Inflammatory macrophage (primary cell): ENCODE results near the gene DSCAM.

Source experiments
- DNase-seq, 2 donors: peaks; one replicate each; pipeline ENCODE4 v3.0.0-alpha.2; 2020 to 2022

The DSCAM gene

DNA sequence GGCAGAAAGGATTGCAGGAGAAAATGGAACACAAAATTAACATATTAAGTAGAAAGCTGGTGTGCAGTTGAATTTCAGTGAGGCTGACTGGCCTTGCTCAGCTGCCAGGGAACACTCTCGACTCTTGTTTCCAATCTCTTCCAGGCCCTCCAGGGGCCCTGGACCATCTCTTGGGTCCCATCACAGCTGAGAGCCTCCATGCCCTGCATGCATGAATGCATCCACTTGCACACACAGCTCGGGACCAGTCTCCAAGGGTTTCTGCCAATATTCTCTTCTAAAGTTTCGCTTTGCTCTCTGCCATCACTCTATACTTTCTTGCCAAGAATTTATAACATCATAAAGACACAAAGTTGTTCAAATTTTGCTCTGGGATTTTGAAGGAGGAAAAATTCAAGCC lies 200.3 kb downstream of the DSCAM start:
- no peak for DNase-seq

GRCh38 chr21:40641042-40641441 lies 205.9 kb downstream of the DSCAM start:
- no peak for DNase-seq

GRCh38 chr21:40640266-40640789 lies 206.6 kb downstream of the DSCAM start:
- DNase-seq = no peak

DNA sequence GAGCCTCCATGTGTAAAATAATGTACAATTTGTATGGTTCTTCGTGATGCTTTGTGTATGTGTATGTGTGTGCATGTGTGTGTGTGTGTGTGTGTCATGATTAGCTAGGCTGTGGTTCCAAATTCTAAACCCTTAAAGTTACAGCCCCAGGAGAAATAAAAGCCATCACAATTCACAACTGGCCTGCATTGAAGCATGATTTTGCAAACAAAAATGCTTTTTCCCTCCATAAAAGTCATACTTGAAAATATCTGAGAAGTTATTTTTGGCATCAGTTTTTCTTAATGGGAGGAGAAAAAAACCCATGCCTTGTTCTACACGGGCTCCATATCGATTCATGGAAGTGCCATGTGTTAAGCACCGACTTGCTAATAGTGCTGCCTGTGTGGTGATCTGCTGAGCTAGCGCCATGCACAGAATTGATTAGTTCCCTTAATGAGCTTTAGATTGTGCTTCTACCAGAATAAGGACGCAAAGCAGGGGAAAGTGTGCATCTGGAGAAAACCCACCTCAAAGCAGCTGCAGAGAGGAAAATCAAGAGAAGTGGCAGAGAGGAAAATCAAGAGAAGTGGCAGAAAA lies 207.3 kb downstream of the DSCAM start:
- no peak for DNase-seq

GRCh38 chr21:40638466-40639251 lies 208.3 kb downstream of the DSCAM start:
- no peak for DNase-seq

GRCh38 chr21:40636026-40636425 lies 210.9 kb downstream of the DSCAM start:
- DNase-seq = no peak

- DNase-seq = no peak
Observed at GRCh38 chr21:40635391-40635790, 211.6 kb downstream of the DSCAM start.

GRCh38 chr21:40634141-40634540 lies 212.8 kb downstream of the DSCAM start:
- DNase-seq = no peak

DNA sequence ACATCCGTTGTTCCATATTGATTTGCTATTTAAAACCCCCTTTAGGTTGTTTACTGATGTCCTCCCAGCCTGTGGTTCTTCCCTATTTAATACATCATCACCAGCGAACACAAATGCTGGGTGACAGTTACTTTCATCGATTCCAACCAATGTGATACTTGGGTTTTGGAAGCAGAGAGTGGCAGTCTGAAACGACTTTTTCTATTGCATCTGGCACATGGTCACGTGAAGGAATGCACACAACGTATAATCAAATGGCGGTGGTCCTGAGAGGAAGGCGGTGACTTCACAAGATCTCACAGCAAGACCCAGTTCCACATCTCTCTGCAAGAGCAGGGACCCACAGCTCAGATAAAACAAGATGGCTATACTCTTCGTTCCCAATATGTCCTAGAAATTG lies 213.9 kb downstream of the DSCAM start:
- no peak for DNase-seq

- no peak for DNase-seq
Observed at GRCh38 chr21:40631211-40631610, 215.7 kb downstream of the DSCAM start.

DNA sequence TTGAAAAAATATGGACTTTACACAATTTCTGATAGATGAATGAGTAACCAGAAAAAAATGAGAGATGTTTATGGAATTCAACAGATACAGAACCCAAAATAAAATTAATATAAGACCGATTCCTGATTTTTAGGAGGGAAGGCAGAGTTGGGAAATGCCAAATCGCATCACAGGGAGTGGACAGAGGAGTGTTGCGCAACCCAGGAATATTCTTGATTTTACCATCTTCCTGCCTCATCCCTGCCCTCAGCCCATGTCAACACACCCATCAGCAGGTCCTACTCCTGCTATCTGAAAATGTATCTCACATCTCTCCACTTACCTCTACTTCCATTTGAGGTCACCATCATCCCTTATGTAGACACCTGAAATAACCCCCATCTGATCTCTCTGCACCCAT lies 221.0 kb downstream of the DSCAM start:
- DNase-seq = no peak

DNA sequence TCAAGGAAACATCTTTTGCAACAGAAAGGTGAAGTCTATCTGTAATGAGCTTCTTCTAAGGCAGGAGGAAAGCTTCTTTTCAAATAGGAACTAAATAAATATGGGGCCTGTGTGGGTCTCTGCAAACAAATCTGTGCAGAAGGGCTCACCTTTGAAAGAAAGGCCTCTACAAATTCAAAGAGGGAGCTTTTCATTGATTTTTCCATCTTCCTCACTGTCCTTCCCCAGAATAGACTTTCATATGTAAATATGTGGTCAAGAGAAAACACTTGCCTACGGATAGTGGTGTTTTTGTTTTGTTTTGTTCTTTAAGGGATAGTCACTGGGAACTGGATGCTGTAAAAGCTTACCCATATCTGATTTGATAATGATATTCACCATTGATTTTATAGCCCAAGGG lies 223.4 kb downstream of the DSCAM start:
- no peak for DNase-seq

DNA sequence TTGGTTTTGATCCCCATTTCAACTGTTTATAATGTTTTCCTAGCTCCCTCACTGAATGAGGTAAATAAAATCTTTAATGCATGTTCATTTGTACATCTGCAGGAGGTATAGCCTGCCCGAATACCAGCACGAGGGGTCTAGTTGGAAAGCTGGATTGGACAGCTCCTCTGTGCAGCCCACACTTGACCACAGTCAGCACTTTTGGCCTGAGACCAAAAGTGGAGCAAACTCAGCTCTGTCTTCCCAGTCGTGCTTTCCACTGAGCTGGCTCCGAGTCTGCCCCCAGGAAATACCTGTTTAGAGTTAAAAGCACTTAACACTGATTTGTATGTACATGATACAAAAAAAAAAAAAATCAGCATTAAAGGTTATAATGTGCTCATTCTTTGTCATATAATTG lies 224.4 kb downstream of the DSCAM start:
- DNase-seq = no peak

- DNase-seq = no peak
Observed at GRCh38 chr21:40620386-40621145, 226.4 kb downstream of the DSCAM start.

DNA sequence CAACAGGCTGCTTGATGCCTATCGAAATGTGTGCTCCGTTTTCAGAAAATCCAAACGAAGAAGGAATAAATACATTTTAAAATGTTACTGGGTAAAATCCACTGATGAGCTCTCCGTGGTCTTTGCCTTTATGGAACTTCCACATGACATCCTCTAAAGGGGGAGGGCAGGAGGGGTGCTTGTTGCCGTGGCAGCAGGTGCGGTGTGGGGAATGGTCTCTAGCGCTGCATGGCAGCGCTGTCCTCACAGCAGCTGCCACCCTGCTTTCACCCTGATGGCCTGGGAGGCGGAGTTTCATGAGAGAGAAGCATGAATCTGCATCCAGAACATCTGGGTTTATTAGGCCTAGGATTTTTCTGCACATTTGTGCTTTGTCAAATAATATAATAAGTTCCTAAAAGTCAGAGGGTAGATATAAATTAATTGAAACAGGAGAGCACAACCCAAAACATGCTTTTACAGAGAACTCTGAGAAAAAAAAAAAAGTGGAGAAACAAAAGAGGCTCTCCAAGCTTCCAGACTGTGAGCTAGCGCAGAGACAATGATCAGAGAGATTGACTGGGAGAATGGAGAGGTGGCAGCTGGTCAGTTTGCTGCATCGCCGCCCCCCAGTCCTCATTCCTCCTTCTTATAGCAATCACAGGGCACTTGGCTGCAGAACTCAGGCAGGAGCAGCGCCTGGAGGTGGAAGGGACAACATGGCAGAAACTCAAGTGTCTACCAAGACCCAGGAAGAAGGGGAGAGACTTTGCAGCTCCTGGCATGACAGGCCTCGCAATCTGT lies 228.6 kb downstream of the DSCAM start:
- DNase-seq = no peak

DNA sequence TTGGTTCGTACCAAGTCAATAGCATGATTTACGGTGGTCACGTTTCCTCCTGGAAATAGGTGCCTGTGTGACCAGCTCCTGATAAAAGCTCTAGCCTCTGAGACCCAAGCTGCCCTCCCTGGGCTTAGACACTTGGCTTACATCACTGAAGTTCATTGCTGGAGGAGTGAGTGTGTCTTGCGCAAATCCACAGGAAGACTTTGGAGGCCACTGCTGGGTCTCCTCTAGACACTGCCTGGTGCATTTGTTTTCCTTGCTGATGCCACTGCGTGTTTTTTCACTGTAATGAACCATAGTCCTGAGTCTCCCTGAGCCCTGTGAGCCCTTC lies 230.6 kb downstream of the DSCAM start:
- DNase-seq = no peak

DNA sequence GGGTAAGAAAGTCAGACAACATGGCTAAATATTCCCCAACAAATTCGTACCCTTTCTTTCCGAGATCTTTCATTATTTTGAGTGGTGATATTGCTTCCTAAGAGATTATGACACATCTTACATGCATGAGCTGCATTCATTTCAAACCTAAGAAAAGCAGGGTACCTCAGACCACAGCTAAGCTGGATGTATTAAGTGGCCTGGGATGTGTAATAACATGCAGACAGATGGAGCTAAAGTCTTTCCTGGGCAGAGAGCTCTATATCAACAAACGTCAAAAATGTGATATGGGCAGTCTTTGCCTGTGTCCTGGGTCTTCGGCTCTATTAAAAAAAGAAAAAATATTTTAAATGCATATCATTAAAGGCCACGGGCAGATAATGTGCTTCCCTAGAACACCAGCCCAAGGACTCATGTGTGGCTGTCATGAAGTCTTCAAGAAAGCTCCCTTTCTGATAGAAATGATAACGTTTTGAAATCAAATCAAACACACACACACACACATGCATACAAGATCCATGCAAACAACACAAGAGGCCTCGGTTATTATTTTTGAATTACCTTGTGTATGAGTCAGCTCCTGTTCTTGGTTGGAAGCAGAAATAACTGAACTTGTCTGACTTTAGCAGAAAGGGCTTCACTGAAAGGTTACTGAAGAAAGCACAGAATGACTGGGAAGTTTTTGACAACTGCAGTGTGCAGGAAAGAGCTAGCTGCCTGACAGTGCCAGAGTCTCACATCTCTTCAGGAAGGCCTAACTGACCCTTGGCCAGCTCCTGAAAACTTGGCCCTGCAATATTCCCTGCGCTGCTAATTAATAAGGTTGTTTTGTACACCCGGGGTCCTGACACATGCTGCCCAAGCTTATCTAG lies 231.2 kb downstream of the DSCAM start:
- no peak for DNase-seq

DNA sequence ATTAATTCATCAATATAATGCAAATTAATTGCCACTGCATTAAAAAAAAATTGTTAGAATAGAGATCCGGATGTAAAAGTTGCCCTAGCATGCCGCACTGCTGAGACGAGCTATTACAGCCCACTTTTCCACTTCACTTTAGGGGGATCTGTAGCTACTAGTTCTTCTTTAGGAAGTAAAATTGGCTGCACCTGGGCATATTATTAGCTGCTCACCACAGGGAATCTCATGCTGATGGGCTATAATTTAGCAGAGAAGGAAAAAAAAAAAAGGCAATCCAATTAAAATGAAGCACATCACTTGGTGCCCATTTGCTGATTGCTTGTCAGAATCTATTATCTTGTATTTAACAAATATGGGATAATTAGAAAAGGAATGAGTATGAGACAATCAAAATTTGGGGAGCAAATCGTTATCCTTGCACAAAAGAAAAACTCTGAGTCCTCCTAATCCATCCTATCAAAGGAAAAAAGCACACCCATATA lies 233.4 kb downstream of the DSCAM start:
- DNase-seq = no peak

DNA sequence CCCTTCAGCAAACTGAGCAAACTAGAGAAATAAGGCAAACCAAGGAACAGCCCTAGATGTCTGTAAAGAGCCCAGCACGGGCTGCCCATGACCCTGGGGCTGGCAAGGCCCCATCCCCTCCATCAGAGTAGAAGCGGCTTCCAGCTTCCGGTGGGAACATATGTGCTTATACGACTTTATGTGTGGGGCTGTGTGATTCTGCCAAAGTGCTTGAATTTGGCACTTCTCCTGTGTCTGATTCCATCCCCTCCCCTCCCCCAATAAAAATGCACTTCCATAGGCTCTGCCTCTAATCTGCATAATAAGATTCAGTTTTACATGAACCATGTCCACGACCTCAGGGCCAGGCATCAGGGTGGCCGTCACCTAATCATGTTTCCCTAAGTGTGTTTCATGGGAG lies 236.6 kb downstream of the DSCAM start:
- DNase-seq = no peak

DNA sequence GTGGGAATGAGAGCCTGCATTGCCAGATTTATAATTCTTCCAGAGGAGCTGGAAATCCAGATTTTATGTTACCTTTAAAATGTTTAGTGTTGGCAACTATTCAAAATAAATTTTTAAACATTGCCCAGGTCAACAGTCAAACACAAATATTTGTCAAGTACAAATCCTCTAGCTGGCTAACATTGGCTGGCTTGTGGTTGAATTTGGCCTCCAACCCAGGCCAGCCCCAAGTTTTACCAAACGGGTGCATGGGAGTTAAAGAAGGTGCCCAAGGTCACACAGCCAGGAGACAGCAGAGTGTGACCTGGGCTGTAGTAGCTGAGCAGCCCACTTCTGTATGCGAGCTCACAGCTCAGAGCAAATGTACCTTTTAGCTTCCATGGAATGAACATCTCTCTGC lies 240.6 kb downstream of the DSCAM start:
- no peak for DNase-seq

- no peak for DNase-seq
Observed at GRCh38 chr21:40605094-40605493, 241.9 kb downstream of the DSCAM start.

- no peak for DNase-seq
Observed at GRCh38 chr21:40603774-40604173, 243.2 kb downstream of the DSCAM start.
